PC-9 (cell line): Measurements from ENCODE around the gene ALPP. TPM values are rescaled to one million over a fixed set of nuclear protein-coding genes. Genes with fewer than 3 reads are reported as not detected.
"Not testable (repeated sequence)": the region's sequence is repeated elsewhere in the genome, so short reads cannot be mapped to it uniquely, and the experiment has no call there.

Experiments used
- Bru-seq: library from RNA; stranded (reverse); fragments of 400-500 nt; gene quantifications from one replicate; lab custom pipeline; 2021; lab: Mats Ljungman, UMichigan
- BruChase-seq, 2 experiments: library from RNA; stranded (reverse); fragments of 400-500 nt; gene quantifications; one replicate each; lab custom pipeline; 2021; lab: Mats Ljungman, UMichigan
- BruUV-seq: library from RNA; stranded (reverse); fragments of 400-500 nt; replicated peaks from 2 replicates; lab custom pipeline; 2021; lab: Mats Ljungman, UMichigan
- CTCF ChIA-PET: fragments of 300-600 bp; sonication (Branson Sonifier 250); formaldehyde crosslinking; loops from one replicate; lab custom pipeline; 2022; ENCODE audit warnings: antibody characterized with exemption; lab: Charles Lee
- POLR2A ChIA-PET: fragments of 300-600 bp; sonication (Branson Sonifier 250); formaldehyde crosslinking; loops from one replicate; lab custom pipeline; 2022; ENCODE audit warnings: antibody characterized with exemption; ENCODE audit not compliant: unreplicated experiment; lab: Charles Lee
- DNase-seq, 2 experiments: peaks; one replicate each; pipeline versions ENCODE4 v3.0.0 to v3.0.0-alpha.2; 2015 to 2022; ENCODE audit warnings: mixed read lengths in 1 of 2
- H2AFZ ChIP-seq: fragments of 200-600 bp; sonication (generic); 2 replicates; pipeline ENCODE4 v1.8.1; 2017; ENCODE audit warnings: antibody characterized with exemption
- H3F3A ChIP-seq: fragments of 200-600 bp; sonication (generic); 2 replicates; pipeline ENCODE4 v1.8.1; 2017; ENCODE audit warnings: antibody characterized with exemption, mild to moderate bottlenecking, low read depth; ENCODE audit not compliant: insufficient read depth
- H3K27ac ChIP-seq: fragments of 200-600 bp; sonication (generic); 2 replicates; pipeline ENCODE4 v1.6.1; 2016; ENCODE audit warnings: mixed run types
- H3K27me3 ChIP-seq: fragments of 200-600 bp; sonication (generic); 2 replicates; pipeline ENCODE4 v1.6.1; 2016; ENCODE audit warnings: low read depth, mixed run types; ENCODE audit not compliant: insufficient read depth
- H3K36me3 ChIP-seq: fragments of 200-600 bp; sonication (generic); 2 replicates; pipeline ENCODE4 v1.6.1; 2016; ENCODE audit warnings: low read depth, mixed run types
- H3K4me1 ChIP-seq: fragments of 200-600 bp; sonication (generic); replicated peaks from 2 replicates; pipeline ENCODE4 v1.6.1; 2016; ENCODE audit warnings: mixed run types; ENCODE audit not compliant: insufficient read depth
- H3K4me2 ChIP-seq: fragments of 200-600 bp; sonication (generic); 2 replicates; pipeline ENCODE4 v1.6.1; 2017; ENCODE audit warnings: mixed run types
- H3K4me3 ChIP-seq: fragments of 200-600 bp; sonication (generic); 2 replicates; pipeline ENCODE4 v1.6.1; 2016; ENCODE audit warnings: mixed run types
- H3K79me2 ChIP-seq: fragments of 200-600 bp; sonication (generic); 2 replicates; pipeline ENCODE4 v1.6.1; 2017; ENCODE audit warnings: low read depth, mixed run types
- H3K9me2 ChIP-seq: fragments of 200-600 bp; sonication (generic); 2 replicates; pipeline ENCODE4 v1.8.1; 2017; ENCODE audit warnings: mild to moderate bottlenecking; ENCODE audit not compliant: insufficient read depth
- H3K9me3 ChIP-seq: fragments of 200-600 bp; sonication (generic); 2 replicates; pipeline ENCODE4 v1.8.1; 2016; ENCODE audit warnings: low read depth; ENCODE audit not compliant: insufficient read depth
- H4K20me1 ChIP-seq: fragments of 200-600 bp; sonication (generic); 2 replicates; pipeline ENCODE4 v1.8.1; 2017; ENCODE audit not compliant: insufficient read depth
- CTCF ChIP-seq: fragments of 200-600 bp; sonication (generic); conservative IDR thresholded peaks from 2 replicates; pipeline ENCODE4 v1.6.1; 2017; ENCODE audit warnings: mixed run types, antibody characterized with exemption, mild to moderate bottlenecking, moderate library complexity
- EZH2 ChIP-seq: fragments of 200-600 bp; sonication (generic); IDR thresholded peaks from 2 replicates; pipeline ENCODE4 v1.8.0; 2017; ENCODE audit warnings: antibody characterized with exemption, low read depth
- intact Hi-C: fragments of 100-400 bp; cut with micrococcal nuclease; formaldehyde crosslinking; loops from one replicate; pipeline ENCODE4 v1.10.0; 2022; ENCODE audit not compliant: unreplicated experiment
- long read RNA-seq: library from polyadenylated mRNA; stranded (forward); transcript quantifications from one replicate; pipeline ENCODE4 v2.0.0, GENCODE V29; 2022
- total RNA-seq: library from RNA; stranded (reverse); gene quantifications from 2 replicates; pipeline ENCODE4 v1.2.3, GENCODE V29; 2021

ALPP gene
- total RNA-seq (47.5 and 57.8 TPM in 2 replicates), Bru-seq, nascent RNA (percentile 48 among the genes with signal in this experiment), BruChase-seq, experiment 1, labeled RNA remaining after a 2-hour chase (percentile 68 among the genes with signal in this experiment), BruChase-seq, experiment 2, labeled RNA remaining after a 6-hour chase (percentile 86 among the genes with signal in this experiment)
- long read RNA-seq, transcript ALPP-201 (11 exons, 2,971 nt): major isoform, 55 of 108 reads
- long read RNA-seq, transcript ALPP-203 (2 exons, 1,242 nt): minor isoform, 5 of 108 reads
- long read RNA-seq, partial matches to known transcripts: 48 of 108 reads
- long read RNA-seq, other reads (novel, unspliced or antisense): 0 of 108 reads

GRCh38 chr2:232378735-232379151, at the start of gene ALPP:
Gene ALPP (plus strand): TSS chr2:232378751. CDS start chr2:232378803, 52 bp downstream.
- H3K4me3 ChIP-seq: peak within 1 kb of the TSS; percentile 3; the same call in 1 of the 2 replicates
- H3K79me2 ChIP-seq, H3K9me2 ChIP-seq, H3K27me3 ChIP-seq, DNase-seq, H4K20me1 ChIP-seq, H3F3A ChIP-seq, H2AFZ ChIP-seq, H3K9me3 ChIP-seq, H3K36me3 ChIP-seq: not testable (repeated sequence)
- peak within 1 kb of the TSS; percentile 60 for H3K4me2 ChIP-seq
- TSS peak; percentile 90 for BruUV-seq
- peaks cover 20% of the 10 kb centered on the region for H3K4me1 ChIP-seq
- H3K27ac ChIP-seq: peak within 1 kb of the TSS; percentile 54
- intact Hi-C loops: loop anchor here (1.0 kb wide), 2 partner anchors 8 to 48 kb away; no protein-coding TSS in a partner anchor
- CTCF ChIA-PET: interaction anchor here (0.7 kb wide), 1 partner anchor 14 kb away, joined by 3 read pairs; no protein-coding TSS in a partner anchor
- POLR2A ChIA-PET: interaction anchor here (0.5 to 0.6 kb wide), 2 partner anchors 15 to 38 kb away, joined by 3 to 8 read pairs; no protein-coding TSS in a partner anchor

GRCh38 chr2:232329716-232330067, 48.9 kb upstream of the ALPP start:
- Histone ChIP-seq H3K27ac (no peak overlapping the region), H3F3A (peaks cover 1% of the 10 kb centered on the region; the same call in 1 of the 2 replicates), H3K27me3 (no peaks in the 10 kb centered on the region), H3K9me3 (no peaks in the 10 kb centered on the region), H3K36me3 (no peaks in the 10 kb centered on the region), H3K9me2 (no peaks in the 10 kb centered on the region), H3K4me2 (no peak overlapping the region), H3K4me1 (no peaks in the 10 kb centered on the region), H3K79me2 (no peaks in the 10 kb centered on the region), H2AFZ (no peak overlapping the region), H4K20me1 (peaks cover 14% of the 10 kb centered on the region; the same call in 1 of the 2 replicates), H3K4me3 (no peak overlapping the region)
- BruUV-seq: no TSS peak
- DNase-seq: no peak
- ChIA-PET CTCF (interaction anchor here (0.6 kb wide), 1 partner anchor 534 kb away, joined by 3 read pairs; no protein-coding TSS in a partner anchor), POLR2A (no interaction called here)
- intact Hi-C loops: loop anchor here (1.0 to 10.0 kb wide), 4 partner anchors 49 to 195 kb away; partner anchors contain the start of genes ALPP, CHRND and PRSS56
- no peak for TF ChIP-seq CTCF

GRCh38 chr2:232330068-232330999, 48.2 kb upstream of the ALPP start:
- POLR2A ChIA-PET: no interaction called here
- H4K20me1 ChIP-seq: peaks cover 14% of the 10 kb centered on the region; the same call in 1 of the 2 replicates
- H3F3A ChIP-seq: no peaks in the 10 kb centered on the region
- H3K9me2 ChIP-seq: no peaks in the 10 kb centered on the region
- H3K36me3 ChIP-seq: no peaks in the 10 kb centered on the region
- H3K4me1 ChIP-seq: no peaks in the 10 kb centered on the region
- no peak for TF ChIP-seq EZH2
- no peak for TF ChIP-seq CTCF
- H3K4me2 ChIP-seq: no peak overlapping the region
- DNase-seq: peak; percentile 46 to 81
- no TSS peak for BruUV-seq
- intact Hi-C loops: loop anchor here (1.0 kb wide), 2 partner anchors 48 to 55 kb away; partner anchors contain the start of gene ALPP
- no peaks in the 10 kb centered on the region for H3K9me3 ChIP-seq
- CTCF ChIA-PET: interaction anchor here (0.6 kb wide), 1 partner anchor 68 kb away, joined by 6 read pairs; no protein-coding TSS in a partner anchor
- H3K79me2 ChIP-seq: no peaks in the 10 kb centered on the region
- no peaks in the 10 kb centered on the region for H3K27me3 ChIP-seq
- no peak overlapping the region for H3K4me3 ChIP-seq
- no peak overlapping the region for H2AFZ ChIP-seq
- H3K27ac ChIP-seq: no peak overlapping the region

GRCh38 chr2:232331061-232331460, 47.5 kb upstream of the ALPP start:
- not testable (repeated sequence) for H2AFZ ChIP-seq, BruUV-seq

GRCh38 chr2:232331641-232332040, 46.9 kb upstream of the ALPP start:
- CTCF ChIA-PET, H3K9me3 ChIP-seq, H3K4me2 ChIP-seq, BruUV-seq, H3K9me2 ChIP-seq, H3K27ac ChIP-seq, DNase-seq, H3F3A ChIP-seq, H3K4me3 ChIP-seq, POLR2A ChIA-PET, H3K4me1 ChIP-seq, intact Hi-C loops, H2AFZ ChIP-seq, H4K20me1 ChIP-seq, H3K27me3 ChIP-seq, H3K79me2 ChIP-seq, H3K36me3 ChIP-seq: not testable (repeated sequence)

More at GRCh38 chr2:232331061-232331460, 47.5 kb upstream of the ALPP start:
- H3F3A ChIP-seq, H3K79me2 ChIP-seq, CTCF ChIA-PET, intact Hi-C loops, H3K9me2 ChIP-seq, H3K27ac ChIP-seq, H3K4me3 ChIP-seq, H3K4me1 ChIP-seq, H3K27me3 ChIP-seq, H3K36me3 ChIP-seq, H3K9me3 ChIP-seq, DNase-seq, POLR2A ChIA-PET, H3K4me2 ChIP-seq: not testable (repeated sequence)
- peaks cover 11% of the 10 kb centered on the region; the same call in 1 of the 2 replicates for H4K20me1 ChIP-seq
